ENCODE results near the gene MRPL1.

MRPL1 gene

GRCh38 chr4:77992581-77992980 is 130.0 kb downstream of the MRPL1 start:
- H3K4me3 ChIP-seq (ENCODE audit: low read depth, low read length): no peak overlapping the region
- no peak for TF ChIP-seq CTCF (IDR thresholded peaks at IDR 0.05; ENCODE audit: low read depth, low read length)
- DNase-seq (ENCODE audit: low read depth, low spot score): no peak
- in situ Hi-C loops (cut with HindIII; ENCODE audit: low sequenced_read_pairs): no loop called here

GRCh38 chr4:77994194-77994721 is 131.6 kb downstream of the MRPL1 start:
- no peak overlapping the region for H3K4me3 ChIP-seq (ENCODE audit: low read depth, low read length)
- peak; percentile 80 for TF ChIP-seq CTCF (IDR thresholded peaks at IDR 0.05; ENCODE audit: low read depth, low read length)
- DNase-seq (ENCODE audit: low read depth, low spot score): peak; percentile 78
- in situ Hi-C loops (cut with HindIII; ENCODE audit: low sequenced_read_pairs): no loop called here

- in situ Hi-C loops (cut with HindIII; ENCODE audit: low sequenced_read_pairs): no loop called here
- no peak for TF ChIP-seq CTCF (IDR thresholded peaks at IDR 0.05; ENCODE audit: low read depth, low read length)
- no peak for DNase-seq (ENCODE audit: low read depth, low spot score)
- no peak overlapping the region for H3K4me3 ChIP-seq (ENCODE audit: low read depth, low read length)
These were observed 133.4 kb downstream of the MRPL1 start for GRCh38 chr4:77996076-77996475.

GRCh38 chr4:78001531-78001930 is 138.9 kb downstream of the MRPL1 start:
- no peak for TF ChIP-seq CTCF (IDR thresholded peaks at IDR 0.05; ENCODE audit: low read depth, low read length)
- DNase-seq (ENCODE audit: low read depth, low spot score): no peak
- in situ Hi-C loops (cut with HindIII; ENCODE audit: low sequenced_read_pairs): no loop called here
- no peak overlapping the region for H3K4me3 ChIP-seq (ENCODE audit: low read depth, low read length)

- in situ Hi-C loops (cut with HindIII; ENCODE audit: low sequenced_read_pairs): no loop called here
- no peak for TF ChIP-seq CTCF (IDR thresholded peaks at IDR 0.05; ENCODE audit: low read depth, low read length)
- no peak overlapping the region for H3K4me3 ChIP-seq (ENCODE audit: low read depth, low read length)
- peak; percentile 26 for DNase-seq (ENCODE audit: low read depth, low spot score)
These were observed 139.6 kb downstream of the MRPL1 start for GRCh38 chr4:78002260-78002659.

All from astrocyte of the spinal cord (primary cell).